GM21737 (cell line): ENCODE measurements around the gene DCBLD1.
"Not testable (repeated sequence)": the region's sequence is repeated elsewhere in the genome, so short reads cannot be mapped to it uniquely, and the experiment has no call there.

Experiments
- ATAC-seq: cut with Tn5 transposase; IDR thresholded peaks from one replicate; pipeline ENCODE4 v1.9.1; 2021; ENCODE audit warnings: mild to moderate bottlenecking, moderate library complexity; ENCODE audit not compliant: unreplicated experiment

The DCBLD1 gene

GRCh38 chr6:117497237-117497636 lies 14.8 kb downstream of the DCBLD1 start:
- ATAC-seq = no peak

- ATAC-seq = peak; percentile 59
Observed at GRCh38 chr6:117498159-117498558, 15.7 kb downstream of the DCBLD1 start.

GRCh38 chr6:117501722-117502121 lies 19.2 kb downstream of the DCBLD1 start:
- ATAC-seq = no peak

GRCh38 chr6:117502580-117502979 lies 20.1 kb downstream of the DCBLD1 start:
- ATAC-seq = no peak

- no peak for ATAC-seq
Observed at GRCh38 chr6:117503211-117503610, 20.7 kb downstream of the DCBLD1 start.

GRCh38 chr6:117504478-117505144 lies 22.1 kb downstream of the DCBLD1 start:
- ATAC-seq = no peak

GRCh38 chr6:117505311-117505710 lies 22.8 kb downstream of the DCBLD1 start:
- ATAC-seq = no peak

GRCh38 chr6:117506180-117506835 lies 23.8 kb downstream of the DCBLD1 start:
- ATAC-seq = no peak

GRCh38 chr6:117506907-117507306 lies 24.4 kb downstream of the DCBLD1 start:
- no peak for ATAC-seq

- no peak for ATAC-seq
Observed at GRCh38 chr6:117508450-117508971, 26.0 kb downstream of the DCBLD1 start.

- no peak for ATAC-seq
Observed at GRCh38 chr6:117509021-117509420, 26.5 kb downstream of the DCBLD1 start.

- ATAC-seq = no peak
Observed at GRCh38 chr6:117512056-117512828, 29.8 kb downstream of the DCBLD1 start.

GRCh38 chr6:117512987-117513573 lies 30.6 kb downstream of the DCBLD1 start:
- no peak for ATAC-seq

GRCh38 chr6:117513778-117514365 lies 31.4 kb downstream of the DCBLD1 start:
- no peak for ATAC-seq

GRCh38 chr6:117514655-117515054 lies 32.2 kb downstream of the DCBLD1 start:
- ATAC-seq = no peak

- no peak for ATAC-seq
Observed at GRCh38 chr6:117515326-117515725, 32.9 kb downstream of the DCBLD1 start.

- not testable (repeated sequence) for ATAC-seq
Observed at GRCh38 chr6:117517995-117518394, 35.5 kb downstream of the DCBLD1 start.

GRCh38 chr6:117518870-117519269 lies 36.4 kb downstream of the DCBLD1 start:
- ATAC-seq = no peak

GRCh38 chr6:117520603-117521395 lies 38.3 kb downstream of the DCBLD1 start:
- ATAC-seq = no peak
